HEK293 (cell line): ENCODE measurements around the gene DNAH9.

Experiments
- CTCF ChIP-seq: fragments of 450-650 bp; formaldehyde crosslinking; IDR thresholded peaks from 2 replicates; pipeline ENCODE4 v1.5.1; 2016; ENCODE audit warnings: missing biosample characterization, missing genetic modification characterization
- KLF1 ChIP-seq: fragments of 450-650 bp; formaldehyde crosslinking; IDR thresholded peaks from 2 replicates; pipeline ENCODE4 v1.5.1; 2016; ENCODE audit warnings: missing biosample characterization, missing genetic modification characterization
- REST ChIP-seq: fragments of 450-650 bp; formaldehyde crosslinking; IDR thresholded peaks from 2 replicates; pipeline ENCODE4 v1.5.1; 2016; ENCODE audit warnings: missing biosample characterization, missing genetic modification characterization
- ZBTB17 ChIP-seq: fragments of 450-650 bp; formaldehyde crosslinking; IDR thresholded peaks from 2 replicates; pipeline ENCODE4 v1.5.1; 2016; ENCODE audit warnings: missing biosample characterization, missing genetic modification characterization
- ZNF169 ChIP-seq: fragments of 450-650 bp; formaldehyde crosslinking; IDR thresholded peaks from 2 replicates; pipeline ENCODE4 v1.5.1; 2016; ENCODE audit warnings: missing biosample characterization, missing genetic modification characterization
- ZNF704 ChIP-seq: fragments of 450-650 bp; formaldehyde crosslinking; IDR thresholded peaks from 2 replicates; pipeline ENCODE4 v1.5.1; 2016; ENCODE audit warnings: missing biosample characterization, missing genetic modification characterization

GRCh38 chr17:11565591-11565990 is 32.7 kb upstream of the DNAH9 start:
- TF ChIP-seq CTCF (tag by site-specific recombination) (no peak), KLF1 (no peak), ZBTB17 (tag by site-specific recombination) (no peak), REST (tag by site-specific recombination) (no peak), ZNF169 (tag by site-specific recombination) (no peak), ZNF704 (tag by site-specific recombination) (no peak)
